ENCODE measurements around the gene LRCH1. TPM values are rescaled to one million over a fixed set of nuclear protein-coding genes. Genes with fewer than 3 reads are reported as not detected.

Gene LRCH1
- total and polyA plus RNA-seq, 10 of the 15 experiments (the other 5 are each of a cell fraction or from before 2014, with no cell fraction given) = 5.3 to 48.9 (median 14.4) TPM

- TF ChIP-seq BACH1 (IDR thresholded peaks at IDR 0.05; ENCODE audit: borderline replicate concordance) = peak; percentile 22; the same call in 1 of the 2 replicates
- TF ChIP-seq SUPT20H (IDR thresholded peaks at IDR 0.05; ENCODE audit: borderline replicate concordance, control insufficient read depth, low read depth, low read length) = no peak
- TF ChIP-seq SMAD1 (IDR thresholded peaks at IDR 0.05; ENCODE audit: low read depth, partially characterized antibody) = no peak
- 0 out of 2 replicates have a peak, but pooled peaks have one; percentile 35 for TF ChIP-seq ZNF24 (IDR thresholded peaks at IDR 0.05)
- peak; percentile 91 for TF ChIP-seq BCL3 (IDR thresholded peaks at IDR 0.05; ENCODE audit: borderline replicate concordance, insufficient read depth, low read depth, low read length, poor library complexity, severe bottlenecking)
- no peak for TF ChIP-seq ZNF384 (IDR thresholded peaks at IDR 0.05; ENCODE audit: borderline replicate concordance, low read depth, low read length)
- peak; percentile 35; the same call in 1 of the 2 replicates for TF ChIP-seq NKRF (conservative IDR thresholded peaks at IDR 0.05)
- TF ChIP-seq EED (IDR thresholded peaks at IDR 0.05; ENCODE audit: low read depth) = peak; percentile 87
- TF ChIP-seq EGR1 (IDR thresholded peaks at IDR 0.05; ENCODE audit: borderline replicate concordance in 1 of 2, low read depth in 2 of 2, low read length in 2 of 2) = peak in 1 of 2 experiments; percentile 64; a peak in 1 of 3 replicates
- no peak for TF ChIP-seq FOS (IDR thresholded peaks at IDR 0.05; ENCODE audit: borderline replicate concordance, extremely low read depth, insufficient read length)
- TF ChIP-seq MYB (IDR thresholded peaks at IDR 0.05; ENCODE audit: borderline replicate concordance, low read depth, low read length) = 0 out of 2 replicates have a peak, but pooled peaks have one; percentile 23
- TF ChIP-seq IKZF2 (IDR thresholded peaks at IDR 0.05) = peak; percentile 83 to 94; a peak in 3 of 4 replicates
- no peak for TF ChIP-seq USF1 (IDR thresholded peaks at IDR 0.05; ENCODE audit: borderline replicate concordance, extremely low read length, insufficient read depth, low read depth, low read length)
- 0 out of 2 replicates have a peak, but pooled peaks have one; percentile 36 for TF ChIP-seq CBFB (IDR thresholded peaks at IDR 0.05; ENCODE audit: low read depth)
- TF ChIP-seq RB1 (IDR thresholded peaks at IDR 0.05; ENCODE audit: borderline replicate concordance) = no peak
- no peak for TF ChIP-seq RAD21 (IDR thresholded peaks at IDR 0.05; ENCODE audit: insufficient read depth, low read depth, low read length)
- peak in 1 of 2 experiments; percentile 72; a peak in 2 of 4 replicates for TF ChIP-seq EP300 (IDR thresholded peaks at IDR 0.05; ENCODE audit: borderline replicate concordance in 1 of 2, control insufficient read depth in 1 of 2, low read depth in 2 of 2, low read length in 2 of 2)
- no peak for TF ChIP-seq SREBF1 (IDR thresholded peaks at IDR 0.05; ENCODE audit: low read length)
- TF ChIP-seq SIN3A (IDR thresholded peaks at IDR 0.05; ENCODE audit: low read depth, low read length) = 0 out of 2 replicates have a peak, but pooled peaks have one; percentile 13
- peak; percentile 11; the same call in 1 of the 2 replicates for TF ChIP-seq TAF1 (IDR thresholded peaks at IDR 0.05; ENCODE audit: borderline replicate concordance, low read depth, low read length)
- no peak; the same call in 1 of the 2 replicates for TF ChIP-seq MEF2A (IDR thresholded peaks at IDR 0.05; ENCODE audit: insufficient read depth, low read depth, low read length)
- peak; percentile 90; the same call in 1 of the 2 replicates for TF ChIP-seq MTA3 (IDR thresholded peaks at IDR 0.05; ENCODE audit: borderline replicate concordance, low read length)
- TF ChIP-seq CHD2 (IDR thresholded peaks at IDR 0.05; ENCODE audit: borderline replicate concordance, low read depth, low read length) = peak; percentile 66
- TF ChIP-seq SPI1 (IDR thresholded peaks at IDR 0.05; ENCODE audit: borderline replicate concordance, insufficient read depth, low read depth, low read length) = peak; percentile 46; the same call in 1 of the 2 replicates
- no peak for TF ChIP-seq SMC3 (IDR thresholded peaks at IDR 0.05; ENCODE audit: borderline replicate concordance, low read length)
- TF ChIP-seq TCF7 (IDR thresholded peaks at IDR 0.05; ENCODE audit: borderline replicate concordance) = 0 out of 2 replicates have a peak, but pooled peaks have one; percentile 16
These were observed 22.4 kb downstream of the LRCH1 start (continued) for GRCh38 chr13:46575301-46575771.

Data from GM12878 (cell line).